HG02571 (cell line): ENCODE data around the gene TMEM37.

Experiments
- ATAC-seq: cut with Tn5 transposase; IDR thresholded peaks from one replicate; pipeline ENCODE4 v1.9.1; 2021; ENCODE audit warnings: mild to moderate bottlenecking, moderate library complexity; ENCODE audit not compliant: unreplicated experiment

TMEM37 gene

DNA sequence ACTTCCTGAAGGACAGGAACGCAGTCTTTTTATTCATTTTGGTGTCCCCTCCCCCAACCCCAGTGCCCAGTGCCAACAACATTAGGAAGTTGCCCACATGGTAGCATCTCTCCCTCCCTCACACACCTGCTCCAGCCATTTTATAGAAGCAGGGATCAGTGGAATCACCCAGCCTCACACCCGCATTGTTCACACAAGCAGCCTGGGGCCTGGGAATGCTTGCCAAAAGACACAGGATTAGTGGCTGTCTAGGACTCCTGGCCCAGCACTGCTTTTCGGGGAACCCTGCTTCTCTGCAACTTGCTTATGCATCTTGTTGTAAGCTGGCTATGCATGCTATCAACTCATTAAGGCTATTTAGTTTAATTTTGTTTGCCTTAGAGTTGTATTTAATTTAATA, 17.9 kb downstream of the TMEM37 start:
- ATAC-seq: no peak

DNA sequence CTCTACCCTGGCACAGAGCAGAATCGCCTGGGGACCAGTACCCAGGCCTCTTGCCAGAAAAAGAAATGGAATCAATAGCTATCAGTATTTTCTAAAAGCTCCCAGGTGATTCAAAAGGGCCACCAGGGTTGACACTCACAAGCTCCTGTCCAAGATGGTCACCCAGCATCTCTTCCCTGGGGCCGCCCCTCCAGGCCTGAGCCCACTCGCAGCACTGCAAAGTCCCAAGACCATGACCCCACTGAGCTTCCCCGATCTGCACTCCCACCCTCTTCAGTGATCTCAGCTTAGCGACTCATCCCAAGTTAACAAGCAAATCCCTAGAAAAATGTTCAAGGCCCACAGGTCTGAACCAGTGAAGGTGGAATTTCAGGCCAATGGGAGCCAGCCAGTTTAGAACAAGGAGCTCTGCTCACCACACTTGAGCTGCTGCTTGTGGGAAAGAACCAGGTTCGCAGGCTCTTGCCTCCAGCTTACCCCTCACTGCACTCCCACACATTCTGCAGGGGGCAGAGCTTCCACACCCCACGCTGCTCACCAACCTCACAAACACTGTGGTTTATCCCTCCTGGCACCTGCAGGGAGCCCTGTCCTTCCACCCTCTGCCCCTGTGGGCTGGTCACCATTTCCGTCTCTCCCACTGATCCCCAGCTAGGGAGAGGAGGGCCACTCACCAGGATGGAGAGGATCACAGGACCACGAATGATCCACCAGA, 19.8 kb downstream of the TMEM37 start:
- no peak for ATAC-seq

DNA sequence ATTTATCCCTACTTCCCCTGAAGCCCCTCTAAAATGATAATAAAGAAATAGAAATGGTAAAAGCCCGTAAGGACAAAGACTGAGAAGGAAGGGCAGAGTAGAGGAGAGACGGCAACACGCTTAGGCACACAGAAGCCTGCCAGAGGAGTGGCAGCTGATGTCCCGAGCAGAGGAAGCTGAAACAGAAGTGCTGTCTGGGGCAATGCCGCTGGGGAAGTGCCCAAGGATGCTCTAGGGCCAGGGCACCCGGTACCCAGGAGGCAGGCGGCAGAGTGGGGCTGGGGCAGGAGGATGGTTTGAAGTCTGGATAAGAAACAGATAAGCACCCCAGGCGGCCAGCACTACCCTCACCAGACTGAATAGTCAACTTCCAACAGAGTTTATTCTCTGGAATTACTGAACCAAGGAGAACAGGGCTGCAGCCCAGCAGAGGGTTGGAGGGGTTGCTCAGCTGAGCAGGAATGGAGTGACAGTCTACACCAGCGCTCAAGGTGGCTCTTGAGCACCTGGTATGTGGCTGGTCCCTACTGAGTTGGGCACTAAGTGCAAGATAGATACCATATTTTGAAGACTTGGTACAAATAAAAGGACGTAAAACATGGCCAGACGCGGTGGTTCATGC, 22.4 kb downstream of the TMEM37 start:
- ATAC-seq: no peak

DNA sequence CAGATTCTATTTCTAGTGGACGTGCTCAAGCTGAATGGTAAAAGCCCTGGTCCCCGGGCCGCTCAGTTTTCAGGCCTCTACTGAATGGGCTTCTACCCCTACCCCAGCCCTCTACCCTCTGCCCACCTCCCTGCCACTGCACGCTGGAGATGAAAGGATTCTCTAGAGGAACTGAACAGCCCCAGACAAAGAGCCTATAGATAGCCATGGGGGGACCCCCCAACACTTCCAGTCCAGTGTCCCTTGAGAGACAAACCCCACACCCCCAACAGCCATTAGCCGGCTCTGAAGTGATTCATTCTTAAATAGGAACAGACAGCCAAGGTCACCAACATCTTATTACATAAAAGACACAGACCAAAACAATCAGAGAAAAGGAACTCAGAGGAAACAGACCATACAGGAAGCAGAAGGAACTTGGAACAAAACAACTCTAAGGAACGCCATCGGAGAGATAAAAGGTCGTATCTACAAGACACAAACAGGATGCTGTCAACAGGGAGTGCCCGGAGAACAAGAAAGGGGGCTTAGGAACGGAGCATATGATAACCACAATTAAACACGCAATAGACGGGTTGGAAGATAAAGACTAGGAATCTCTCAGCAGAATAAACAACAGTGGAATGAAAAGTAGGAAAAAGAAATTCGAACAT, 23.5 kb downstream of the TMEM37 start:
- no peak for ATAC-seq

DNA sequence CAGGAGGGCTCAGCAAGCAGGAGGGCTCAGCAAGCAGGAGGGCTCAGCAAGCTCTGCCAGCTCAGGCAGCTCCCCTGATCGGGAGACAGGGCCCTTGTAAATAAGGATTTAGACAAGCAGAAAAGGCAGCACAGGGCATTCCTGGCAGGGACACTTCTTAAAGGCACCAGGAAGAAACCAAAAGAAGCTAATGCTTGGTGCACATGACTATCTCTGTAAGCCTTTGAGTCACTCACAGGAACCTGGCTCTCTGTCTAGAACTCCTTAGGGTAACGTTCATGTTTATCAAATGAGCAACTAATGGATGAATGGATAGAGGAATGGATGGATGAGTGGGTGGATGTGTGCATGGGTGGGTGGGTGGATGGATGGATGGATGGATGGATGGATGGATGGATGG, 28.4 kb downstream of the TMEM37 start:
- ATAC-seq: no peak

DNA sequence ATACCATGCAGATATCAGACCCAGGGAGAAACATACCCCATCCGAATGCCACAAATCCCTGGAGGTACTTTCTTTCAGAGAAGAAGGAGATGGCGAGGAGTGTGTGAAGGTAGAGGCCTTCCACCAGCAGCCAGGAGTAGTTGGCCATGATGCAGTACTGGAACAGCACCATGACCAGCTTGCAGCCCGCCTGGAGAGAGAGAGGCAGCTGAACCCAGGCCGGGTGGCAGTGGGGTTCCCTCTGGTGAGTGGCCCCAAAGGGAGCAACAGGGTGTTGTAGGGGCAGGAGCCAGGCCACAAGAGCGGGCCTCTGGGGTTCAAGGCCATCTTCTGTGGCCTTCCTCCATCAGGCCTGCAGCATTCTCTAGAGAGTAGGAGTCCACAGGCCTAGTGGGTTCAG, 30.2 kb downstream of the TMEM37 start:
- ATAC-seq: no peak

DNA sequence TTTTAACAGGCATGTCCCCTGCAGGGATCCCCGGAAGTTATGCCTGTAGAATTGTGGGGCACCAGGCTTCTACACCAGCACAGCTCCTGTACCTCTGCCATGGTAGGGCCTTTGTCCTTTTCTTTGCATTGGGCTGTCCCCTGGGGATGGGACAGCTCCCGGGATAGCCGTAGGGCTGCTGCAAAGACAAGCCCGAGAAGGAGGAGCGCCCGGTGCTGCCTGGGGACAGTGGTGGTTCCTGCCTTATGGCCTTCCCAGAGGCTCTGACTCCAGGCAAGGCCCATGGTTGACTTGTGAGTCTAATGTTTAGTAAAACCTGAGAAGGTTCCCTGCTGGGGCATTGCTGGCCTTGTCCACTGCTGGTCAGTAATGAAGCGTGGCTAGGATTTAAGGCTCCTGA, 30.9 kb downstream of the TMEM37 start:
- ATAC-seq: no peak

DNA sequence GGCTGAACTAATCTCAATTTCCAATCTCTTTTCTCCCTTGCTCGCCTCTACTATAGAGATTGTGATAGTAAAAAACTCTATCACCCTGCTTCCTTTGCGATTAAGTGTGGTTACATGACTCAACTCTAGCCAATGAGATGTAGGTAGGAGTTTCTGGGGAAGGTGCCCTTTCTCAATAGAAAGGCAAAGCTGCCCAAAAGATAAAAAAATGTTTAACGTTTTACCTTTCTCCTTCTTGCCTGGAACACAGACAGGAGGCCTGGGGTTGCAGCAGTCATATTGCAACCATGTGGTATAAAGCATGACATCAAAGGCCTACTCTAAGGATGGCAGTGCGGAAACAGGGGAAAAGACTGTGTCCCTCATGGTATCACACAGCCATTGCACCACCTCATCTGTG, 31.5 kb downstream of the TMEM37 start:
- no peak for ATAC-seq

DNA sequence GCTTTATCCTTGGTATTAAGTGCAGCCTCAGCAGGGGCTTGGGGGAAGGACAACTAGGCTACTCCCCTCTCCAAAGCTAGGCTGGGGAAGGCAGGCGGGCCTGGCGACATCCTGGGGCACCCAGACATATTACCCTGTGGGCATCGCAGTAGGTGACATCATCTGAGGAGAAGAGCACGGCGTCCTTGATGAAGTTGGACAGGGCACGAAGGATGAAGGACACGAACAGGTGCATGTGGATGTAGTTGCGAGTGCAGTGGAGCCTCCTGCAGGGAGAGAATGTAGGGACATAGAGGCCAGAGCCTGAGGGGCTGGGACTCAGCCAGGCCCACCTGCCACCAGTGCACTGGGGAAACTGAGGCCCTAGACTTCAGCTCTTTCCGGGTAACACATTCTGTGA, 32.3 kb downstream of the TMEM37 start:
- no peak for ATAC-seq

DNA sequence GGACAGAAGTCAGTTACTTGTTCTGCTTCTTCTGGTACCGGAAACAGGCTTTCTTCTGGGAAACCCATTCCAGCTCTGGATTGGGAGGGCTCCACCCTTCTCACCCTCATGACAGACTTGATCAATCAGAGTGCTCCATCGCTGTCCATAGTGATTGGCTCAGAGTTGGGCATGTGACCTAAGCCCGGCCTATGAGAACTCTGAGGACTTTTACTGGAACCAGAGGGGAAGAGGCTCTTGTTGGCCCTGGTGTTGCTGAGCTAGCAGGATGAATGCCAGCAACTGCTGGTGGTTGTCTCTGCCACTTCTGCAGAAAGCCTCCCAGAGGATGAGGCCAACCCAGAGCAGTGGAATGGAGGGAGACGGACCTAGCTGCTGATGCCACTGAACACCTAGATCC, 33.3 kb downstream of the TMEM37 start:
- ATAC-seq: no peak

DNA sequence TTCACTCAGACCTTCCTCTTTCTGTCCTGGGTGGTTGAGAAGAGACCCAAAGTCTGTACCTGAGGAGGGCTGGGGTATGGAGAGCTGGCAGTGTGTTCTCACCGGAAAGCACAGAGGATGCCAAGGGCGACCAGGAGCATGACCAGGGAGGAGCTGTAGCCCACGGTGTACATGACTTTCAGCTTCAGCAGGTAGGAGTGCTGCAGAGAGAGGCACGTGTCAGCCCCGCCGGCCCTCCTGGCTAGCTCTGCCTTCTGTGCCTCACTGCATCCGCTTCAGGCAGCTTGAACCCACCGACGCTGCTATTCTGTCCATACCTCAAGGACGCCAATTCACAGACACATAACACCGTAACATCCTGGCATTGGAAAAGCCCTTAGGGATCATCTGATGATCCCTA, 34.0 kb downstream of the TMEM37 start:
- ATAC-seq: no peak

DNA sequence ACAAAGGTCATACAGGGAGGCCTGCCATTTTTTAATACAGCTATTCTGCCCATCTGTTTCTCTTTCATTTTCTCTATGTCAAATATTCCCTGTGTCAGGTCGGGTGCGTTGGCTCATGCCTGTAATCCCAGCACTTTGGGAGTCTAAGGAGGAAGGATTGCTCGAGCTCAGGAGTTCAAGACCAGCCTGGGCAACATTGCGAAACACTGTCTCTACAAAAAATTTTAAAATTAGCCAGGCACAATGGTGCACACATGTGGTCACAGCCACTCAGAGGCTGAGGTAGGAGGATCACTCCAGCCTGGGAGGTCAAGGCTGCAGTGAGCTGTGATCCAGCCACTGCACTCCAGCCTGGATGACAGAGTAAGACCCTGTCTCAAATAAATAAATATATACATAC, 34.7 kb downstream of the TMEM37 start:
- no peak for ATAC-seq

DNA sequence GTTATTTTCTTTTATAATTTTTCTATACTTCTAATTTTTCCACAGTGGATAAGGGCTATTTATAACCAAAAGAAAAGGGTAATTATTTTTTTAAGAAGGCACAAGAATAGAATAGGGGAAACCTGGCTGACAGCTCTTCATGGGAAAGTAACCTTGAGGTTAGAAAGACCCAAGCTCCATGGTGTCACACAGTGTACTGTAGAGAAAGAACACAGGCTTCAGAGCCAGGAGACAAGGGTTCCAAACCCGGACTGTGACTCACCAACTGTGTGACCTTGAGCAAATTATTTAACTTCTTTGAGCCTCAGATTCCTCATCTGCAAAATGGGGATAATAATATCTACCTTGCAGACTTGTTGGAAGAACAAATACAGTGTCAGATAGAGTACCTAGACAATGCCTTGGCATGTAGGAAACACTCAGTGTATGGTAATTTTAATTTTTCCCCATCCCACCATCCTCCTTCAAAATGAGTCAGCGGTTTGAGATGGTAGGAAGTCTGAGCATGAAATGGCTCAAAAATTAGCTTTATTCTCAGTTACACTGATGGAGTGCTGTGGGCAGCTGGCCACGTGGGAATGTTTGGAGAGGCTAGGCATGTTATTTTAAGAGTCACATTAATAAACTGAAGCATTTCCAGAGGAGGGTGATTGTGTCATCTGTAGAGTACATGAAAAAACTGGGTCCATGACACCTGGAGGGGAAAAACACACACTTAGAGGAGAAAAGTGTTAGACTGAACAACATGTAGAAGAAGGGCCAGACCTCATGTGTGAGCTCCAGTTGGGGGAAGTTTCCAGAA, 36.7 kb downstream of the TMEM37 start:
- ATAC-seq: no peak

DNA sequence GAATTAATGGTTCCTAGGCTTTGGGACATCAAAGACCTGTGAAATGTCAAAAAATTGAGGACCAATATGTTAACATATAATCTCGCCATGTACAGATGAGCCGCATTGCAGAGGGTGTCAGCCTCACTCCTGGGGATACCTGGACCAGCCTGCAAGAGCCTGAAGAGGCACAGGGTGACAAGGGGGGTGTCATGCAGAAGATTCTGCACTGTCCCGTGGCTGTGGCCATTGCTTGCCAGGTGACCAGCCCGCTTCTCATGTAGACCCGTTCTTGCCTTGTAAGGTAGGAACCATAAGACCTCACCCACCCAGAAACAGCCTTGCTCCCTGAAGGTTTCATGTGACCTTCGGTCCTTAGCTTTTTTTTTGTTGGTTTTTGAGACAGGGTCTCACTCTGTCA, 37.5 kb downstream of the TMEM37 start:
- no peak for ATAC-seq

DNA sequence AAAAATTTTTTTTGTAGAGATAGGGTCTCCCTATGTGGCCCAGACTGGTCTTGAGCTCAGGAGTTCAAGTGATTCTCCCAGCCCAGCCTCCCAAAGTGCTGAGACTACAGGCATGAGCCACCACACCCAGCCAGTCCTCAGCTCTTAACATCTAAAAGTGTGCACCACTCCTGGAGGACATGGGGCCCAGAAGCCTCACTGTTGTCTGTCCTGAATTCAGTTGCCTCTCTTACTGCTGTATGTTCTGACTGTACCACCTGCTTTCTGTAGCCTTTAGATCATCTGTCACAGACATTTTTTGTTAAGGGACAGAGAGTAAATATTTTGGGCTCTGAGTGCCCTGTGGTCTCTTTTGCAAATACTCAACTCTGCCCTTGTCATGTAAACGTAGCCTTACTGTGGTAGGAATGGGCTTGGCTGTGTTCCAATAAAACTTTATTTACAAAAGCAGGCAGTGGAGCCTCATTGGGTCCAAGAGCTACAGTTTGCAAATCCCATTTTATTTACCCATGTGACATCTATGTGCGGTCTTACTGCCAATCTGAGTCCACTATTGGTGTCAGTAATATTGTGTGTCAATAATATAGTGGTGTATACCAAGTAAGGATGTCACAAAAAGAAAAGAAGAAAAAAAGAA, 38.1 kb downstream of the TMEM37 start:
- no peak for ATAC-seq

DNA sequence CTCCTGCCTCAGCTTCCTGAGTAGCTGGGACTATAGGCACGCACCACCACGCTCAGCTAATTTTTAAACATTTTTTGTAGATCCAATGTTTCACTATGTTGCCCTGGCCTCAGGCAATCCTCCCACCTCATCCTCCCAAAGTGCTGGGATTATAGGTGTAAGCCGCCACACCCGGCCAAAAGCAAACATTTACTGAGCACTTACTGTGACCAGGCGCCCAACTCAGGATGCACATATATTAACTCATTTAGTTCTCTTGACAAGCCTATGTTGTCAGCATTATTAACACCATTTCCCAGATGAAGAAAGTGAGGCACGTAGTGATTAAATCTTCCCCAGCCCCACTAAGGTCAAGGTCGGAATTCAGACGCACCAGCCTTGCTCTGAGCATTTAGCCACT, 41.1 kb downstream of the TMEM37 start:
- no peak for ATAC-seq

DNA sequence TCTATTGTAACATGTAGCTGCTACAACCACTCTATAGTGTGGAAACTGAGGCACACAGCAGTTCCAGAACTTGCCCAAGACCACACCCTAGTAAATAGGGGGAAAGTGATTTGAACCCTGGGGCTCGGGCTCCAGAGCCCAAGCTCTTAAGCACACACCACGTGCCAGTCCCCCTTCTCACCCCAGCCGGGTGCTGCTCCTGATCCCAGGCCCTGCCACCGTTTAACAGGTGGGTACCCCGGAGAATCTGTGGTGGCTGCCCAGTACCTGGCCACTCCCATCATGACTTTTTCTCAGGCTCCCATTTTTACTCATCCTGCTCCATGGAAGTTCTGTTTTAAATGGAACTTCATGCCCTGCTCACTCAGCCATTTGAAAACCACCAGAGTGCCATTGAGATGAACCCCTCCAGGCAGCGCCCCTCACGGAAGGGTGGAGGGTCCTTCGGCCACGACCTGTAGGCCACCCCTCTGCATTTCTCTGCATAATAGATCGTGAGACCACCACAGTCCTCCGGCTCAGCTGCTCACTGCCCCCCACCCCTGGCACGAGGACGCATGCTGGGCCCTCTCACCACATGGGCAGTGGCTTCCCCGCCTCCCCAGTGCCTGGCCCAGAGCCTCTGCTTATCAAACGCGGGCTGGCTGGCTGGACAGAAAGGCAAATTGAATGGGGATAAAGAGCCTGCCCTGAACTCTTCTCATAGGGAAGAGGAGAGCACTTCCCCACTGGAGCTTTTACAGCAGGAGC, 42.1 kb downstream of the TMEM37 start:
- ATAC-seq: no peak

DNA sequence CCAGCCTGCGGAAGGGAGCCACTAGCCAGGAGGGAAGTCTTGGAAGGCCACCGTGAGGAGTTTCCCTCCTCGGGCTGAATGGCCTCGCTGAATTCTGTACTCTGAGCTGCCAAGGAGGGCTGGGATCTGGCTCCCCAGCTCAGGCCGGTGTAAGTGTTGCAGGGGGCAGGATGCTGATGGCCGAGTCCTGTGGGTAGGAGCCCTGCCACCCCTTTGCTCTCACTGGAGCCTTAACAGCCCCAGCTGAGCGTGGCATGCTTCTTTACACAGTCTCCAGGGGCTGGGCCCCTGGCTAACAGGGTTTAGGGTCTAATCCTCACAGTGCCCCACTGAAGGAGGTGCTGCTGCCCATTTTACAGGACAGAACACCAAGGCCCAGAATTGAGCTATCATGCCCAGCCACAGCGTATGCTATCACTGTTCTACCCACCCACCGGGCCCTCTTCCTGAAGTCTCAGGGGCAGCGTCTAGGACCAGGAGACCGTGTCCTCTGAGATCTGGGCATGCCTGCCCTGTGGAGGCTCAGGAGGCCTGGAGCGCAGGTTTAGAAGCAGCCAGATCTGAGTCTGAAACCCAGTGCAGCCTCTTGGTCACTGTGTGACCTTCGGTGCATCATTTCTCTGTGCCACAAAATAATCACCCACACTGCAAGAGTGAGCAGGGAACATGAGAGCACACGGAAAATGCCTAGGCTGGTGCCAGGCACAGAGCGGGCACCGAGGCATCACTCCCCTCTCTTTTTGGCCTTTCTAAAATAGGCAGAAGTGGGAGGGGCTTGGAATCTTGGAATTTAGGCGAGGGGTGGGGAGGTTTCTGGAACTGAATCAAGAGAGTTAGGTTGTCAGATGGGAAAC, 42.9 kb downstream of the TMEM37 start:
- no peak for ATAC-seq

DNA sequence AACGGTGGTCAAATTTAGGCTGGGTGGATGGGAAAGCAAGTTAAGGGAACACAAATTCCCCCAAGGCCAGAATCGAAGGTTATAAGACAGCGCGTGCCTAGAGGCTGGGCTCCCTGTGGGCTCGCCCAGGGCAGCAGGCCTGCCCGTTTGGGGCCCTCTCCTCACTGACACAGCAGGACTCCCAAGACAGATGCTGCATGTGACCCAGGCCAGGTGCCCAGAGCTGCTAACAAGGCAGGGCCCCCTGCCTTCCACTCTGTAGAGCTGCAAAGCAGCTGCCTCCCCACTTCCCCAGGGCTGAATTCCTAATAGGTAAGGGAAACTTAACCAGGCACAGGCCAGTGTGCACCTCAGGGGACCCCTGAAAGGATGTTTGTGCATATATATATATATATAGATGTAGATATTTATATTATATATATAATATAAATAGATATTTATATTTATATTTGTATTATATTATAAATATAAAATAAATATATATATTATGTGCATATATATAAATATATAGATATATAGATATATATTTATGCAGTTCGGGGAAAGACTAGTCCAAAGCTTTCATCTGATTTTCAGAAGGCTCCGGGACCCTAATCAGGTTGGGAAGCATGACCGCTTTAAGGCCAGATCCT, 43.7 kb downstream of the TMEM37 start:
- no peak for ATAC-seq
